SJSA1 (cell line): ENCODE data around the gene CNIH2. TPM values are rescaled to one million over a fixed set of nuclear protein-coding genes. Genes with fewer than 3 reads are reported as not detected.
A peak's percentile ranks its signal among the peaks of the same experiment; 100 is the strongest.
"Not testable (repeated sequence)": the region's sequence is repeated elsewhere in the genome, so short reads cannot be mapped to it uniquely, and the experiment has no call there.

Source experiments
- DNase-seq, 2 experiments: peaks; one replicate each; pipeline ENCODE4 v3.0.0-alpha.2; 2015 to 2020; ENCODE audit warnings: low spot score in 2 of 2, low read depth in 1 of 2
- H3K27ac ChIP-seq: fragments of 250-450 bp; sonication (Bioruptor Pico); 2 replicates; pipeline ENCODE4 v1.5.1; 2020; ENCODE audit warnings: mild to moderate bottlenecking, moderate library complexity
- H3K27me3 ChIP-seq: fragments of 250-450 bp; sonication (Bioruptor Pico); replicated peaks from 2 replicates; pipeline ENCODE4 v1.5.1; 2020; ENCODE audit warnings: mild to moderate bottlenecking, moderate library complexity
- H3K36me3 ChIP-seq: fragments of 250-450 bp; sonication (Bioruptor Pico); 2 replicates; pipeline ENCODE4 v1.5.1; 2020; ENCODE audit warnings: mild to moderate bottlenecking
- H3K4me1 ChIP-seq: fragments of 250-450 bp; sonication (Bioruptor Pico); replicated peaks from 2 replicates; pipeline ENCODE4 v1.6.1; 2021; ENCODE audit warnings: mild to moderate bottlenecking
- H3K4me3 ChIP-seq: fragments of 250-450 bp; sonication (Bioruptor Pico); 2 replicates; pipeline ENCODE4 v1.5.1; 2020; ENCODE audit warnings: mild to moderate bottlenecking
- H3K9me3 ChIP-seq: fragments of 250-450 bp; sonication (Bioruptor Pico); replicated peaks from 2 replicates; pipeline ENCODE4 v1.5.1; 2020; ENCODE audit warnings: mild to moderate bottlenecking
- total RNA-seq: library from RNA; depleted of rRNA; stranded (reverse); fragments of >200 nt; shearing (Covaris generic); gene quantifications from 2 replicates; pipeline ENCODE4 v1.2.3, GENCODE V29; 2014

CNIH2 gene
- total RNA-seq, 1 experiment from 2014 or later: 2.8 TPM

DNA sequence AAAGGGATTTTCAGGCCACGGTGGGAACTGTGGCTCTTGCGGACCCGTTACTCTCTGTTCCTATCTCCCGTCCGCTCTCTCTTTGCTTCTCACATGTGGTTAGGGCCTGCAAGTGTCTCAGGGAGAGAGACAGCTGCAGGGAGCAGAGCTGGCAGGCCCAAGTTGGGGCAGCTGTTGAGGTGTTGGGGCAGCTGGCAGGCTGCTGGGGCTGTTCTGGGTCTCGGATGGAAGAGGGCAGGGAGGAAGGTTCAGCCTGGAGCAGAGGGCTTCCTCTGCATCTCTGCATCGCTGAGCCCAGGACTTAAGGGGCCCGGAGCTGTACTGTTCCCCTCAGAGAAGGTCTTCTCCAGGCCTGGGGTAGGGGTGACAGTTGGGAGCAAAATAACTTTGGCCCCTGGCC is 2.6 kb upstream of the CNIH2 start:
- no peak overlapping the region for H3K27ac ChIP-seq
- no peak overlapping the region for H3K4me3 ChIP-seq
- H3K9me3 ChIP-seq: no peaks in the 10 kb centered on the region
- no peaks in the 10 kb centered on the region for H3K27me3 ChIP-seq
- no peak for DNase-seq
- H3K36me3 ChIP-seq: peaks cover 72% of the 10 kb centered on the region
- peaks cover 12% of the 10 kb centered on the region for H3K4me1 ChIP-seq

DNA sequence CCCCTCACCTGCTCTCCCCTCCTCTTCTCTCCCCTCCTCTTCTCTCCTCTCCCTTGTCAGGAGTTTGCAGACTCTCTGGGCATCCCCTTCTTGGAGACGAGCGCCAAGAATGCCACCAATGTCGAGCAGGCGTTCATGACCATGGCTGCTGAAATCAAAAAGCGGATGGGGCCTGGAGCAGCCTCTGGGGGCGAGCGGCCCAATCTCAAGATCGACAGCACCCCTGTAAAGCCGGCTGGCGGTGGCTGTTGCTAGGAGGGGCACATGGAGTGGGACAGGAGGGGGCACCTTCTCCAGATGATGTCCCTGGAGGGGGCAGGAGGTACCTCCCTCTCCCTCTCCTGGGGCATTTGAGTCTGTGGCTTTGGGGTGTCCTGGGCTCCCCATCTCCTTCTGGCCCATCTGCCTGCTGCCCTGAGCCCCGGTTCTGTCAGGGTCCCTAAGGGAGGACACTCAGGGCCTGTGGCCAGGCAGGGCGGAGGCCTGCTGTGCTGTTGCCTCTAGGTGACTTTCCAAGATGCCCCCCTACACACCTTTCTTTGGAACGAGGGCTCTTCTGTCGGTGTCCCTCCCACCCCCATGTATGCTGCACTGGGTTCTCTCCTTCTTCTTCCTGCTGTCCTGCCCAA is 1.9 kb upstream of the CNIH2 start:
- H3K36me3 ChIP-seq: peaks cover 65% of the 10 kb centered on the region
- H3K27me3 ChIP-seq: no peaks in the 10 kb centered on the region
- H3K4me3 ChIP-seq: no peak overlapping the region
- H3K9me3 ChIP-seq: no peaks in the 10 kb centered on the region
- no peak overlapping the region for H3K27ac ChIP-seq
- no peak for DNase-seq
- H3K4me1 ChIP-seq: peaks cover 19% of the 10 kb centered on the region

GRCh38 chr11:66276619-66277018 is 1.4 kb upstream of the CNIH2 start:
- not testable (repeated sequence) for H3K4me3 ChIP-seq, DNase-seq, H3K9me3 ChIP-seq, H3K27ac ChIP-seq, H3K27me3 ChIP-seq
- Histone ChIP-seq H3K4me1 (peaks cover 23% of the 10 kb centered on the region), H3K36me3 (peaks cover 64% of the 10 kb centered on the region)

DNA sequence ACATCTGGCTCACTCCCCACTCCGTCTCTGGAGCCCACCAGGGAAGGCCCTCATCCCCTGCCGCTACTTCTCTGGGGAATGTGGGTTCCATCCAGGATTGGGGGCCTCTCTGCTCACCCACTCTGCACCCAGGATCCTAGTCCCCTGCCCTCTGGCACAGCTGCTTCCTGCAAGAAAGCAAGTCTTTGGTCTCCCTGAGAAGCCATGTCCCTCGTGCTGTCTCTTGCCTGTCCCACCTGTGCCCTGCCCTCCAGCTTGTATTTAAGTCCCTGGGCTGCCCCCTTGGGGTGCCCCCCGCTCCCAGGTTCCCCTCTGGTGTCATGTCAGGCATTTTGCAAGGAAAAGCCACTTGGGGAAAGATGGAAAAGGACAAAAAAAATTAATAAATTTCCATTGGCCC is 911 bp upstream of the CNIH2 start:
- not testable (repeated sequence) for H3K4me3 ChIP-seq, H3K27ac ChIP-seq, H3K9me3 ChIP-seq, DNase-seq, H3K27me3 ChIP-seq
- Histone ChIP-seq H3K36me3 (peaks cover 59% of the 10 kb centered on the region), H3K4me1 (peaks cover 23% of the 10 kb centered on the region)

- Histone ChIP-seq H3K9me3 (no peaks in the 10 kb centered on the region), H3K4me1 (peaks cover 28% of the 10 kb centered on the region), H3K4me3 (peak overlapping the region; percentile 27), H3K27ac (no peak overlapping the region), H3K27me3 (no peaks in the 10 kb centered on the region), H3K36me3 (peaks cover 54% of the 10 kb centered on the region)
- no peak for DNase-seq
Observed at GRCh38 chr11:66278363-66279091, 552 bp downstream of the CNIH2 start.

- DNase-seq: no peak
- Histone ChIP-seq H3K27ac (no peak overlapping the region), H3K36me3 (peaks cover 50% of the 10 kb centered on the region), H3K27me3 (no peaks in the 10 kb centered on the region), H3K4me1 (peaks cover 28% of the 10 kb centered on the region), H3K9me3 (no peaks in the 10 kb centered on the region), H3K4me3 (no peak overlapping the region)
Observed at GRCh38 chr11:66279092-66279734, 1.2 kb downstream of the CNIH2 start.

DNA sequence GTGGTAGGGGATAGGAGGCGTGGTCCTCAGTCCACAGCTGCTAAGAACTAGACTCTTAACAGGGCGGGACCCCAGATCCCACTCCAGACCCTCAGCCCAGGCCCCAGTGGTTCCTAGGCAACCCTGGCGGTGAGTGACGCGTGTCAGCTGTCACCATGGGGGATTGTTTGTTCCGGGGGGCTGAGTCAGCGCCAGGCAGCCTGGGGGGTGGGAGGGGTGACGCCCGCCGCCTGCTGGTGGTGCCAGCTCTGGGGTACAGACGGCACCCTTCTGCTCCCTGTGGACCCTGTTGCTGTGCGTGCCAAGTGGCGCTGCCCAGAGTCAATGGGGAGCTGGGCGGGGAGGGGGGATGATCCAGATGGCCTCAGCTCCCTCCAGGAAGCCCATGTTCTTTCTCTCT is 2.5 kb downstream of the CNIH2 start:
- no peaks in the 10 kb centered on the region for H3K9me3 ChIP-seq
- DNase-seq: no peak
- H3K27ac ChIP-seq: no peak overlapping the region
- peaks cover 52% of the 10 kb centered on the region for H3K36me3 ChIP-seq
- H3K27me3 ChIP-seq: no peaks in the 10 kb centered on the region
- no peak overlapping the region for H3K4me3 ChIP-seq
- H3K4me1 ChIP-seq: peaks cover 28% of the 10 kb centered on the region

GRCh38 chr11:66281001-66281400 is 3.0 kb downstream of the CNIH2 start:
- DNase-seq: no peak
- peaks cover 28% of the 10 kb centered on the region for H3K4me1 ChIP-seq
- peaks cover 50% of the 10 kb centered on the region for H3K36me3 ChIP-seq
- no peaks in the 10 kb centered on the region for H3K27me3 ChIP-seq
- no peak overlapping the region for H3K4me3 ChIP-seq
- no peak overlapping the region for H3K27ac ChIP-seq
- H3K9me3 ChIP-seq: no peaks in the 10 kb centered on the region

GRCh38 chr11:66281776-66282467 is 3.9 kb downstream of the CNIH2 start:
- Histone ChIP-seq H3K4me1 (peaks cover 28% of the 10 kb centered on the region), H3K4me3 (no peak overlapping the region), H3K27me3 (no peaks in the 10 kb centered on the region), H3K27ac (no peak overlapping the region), H3K36me3 (peaks cover 53% of the 10 kb centered on the region), H3K9me3 (no peaks in the 10 kb centered on the region)
- no peak for DNase-seq

DNA sequence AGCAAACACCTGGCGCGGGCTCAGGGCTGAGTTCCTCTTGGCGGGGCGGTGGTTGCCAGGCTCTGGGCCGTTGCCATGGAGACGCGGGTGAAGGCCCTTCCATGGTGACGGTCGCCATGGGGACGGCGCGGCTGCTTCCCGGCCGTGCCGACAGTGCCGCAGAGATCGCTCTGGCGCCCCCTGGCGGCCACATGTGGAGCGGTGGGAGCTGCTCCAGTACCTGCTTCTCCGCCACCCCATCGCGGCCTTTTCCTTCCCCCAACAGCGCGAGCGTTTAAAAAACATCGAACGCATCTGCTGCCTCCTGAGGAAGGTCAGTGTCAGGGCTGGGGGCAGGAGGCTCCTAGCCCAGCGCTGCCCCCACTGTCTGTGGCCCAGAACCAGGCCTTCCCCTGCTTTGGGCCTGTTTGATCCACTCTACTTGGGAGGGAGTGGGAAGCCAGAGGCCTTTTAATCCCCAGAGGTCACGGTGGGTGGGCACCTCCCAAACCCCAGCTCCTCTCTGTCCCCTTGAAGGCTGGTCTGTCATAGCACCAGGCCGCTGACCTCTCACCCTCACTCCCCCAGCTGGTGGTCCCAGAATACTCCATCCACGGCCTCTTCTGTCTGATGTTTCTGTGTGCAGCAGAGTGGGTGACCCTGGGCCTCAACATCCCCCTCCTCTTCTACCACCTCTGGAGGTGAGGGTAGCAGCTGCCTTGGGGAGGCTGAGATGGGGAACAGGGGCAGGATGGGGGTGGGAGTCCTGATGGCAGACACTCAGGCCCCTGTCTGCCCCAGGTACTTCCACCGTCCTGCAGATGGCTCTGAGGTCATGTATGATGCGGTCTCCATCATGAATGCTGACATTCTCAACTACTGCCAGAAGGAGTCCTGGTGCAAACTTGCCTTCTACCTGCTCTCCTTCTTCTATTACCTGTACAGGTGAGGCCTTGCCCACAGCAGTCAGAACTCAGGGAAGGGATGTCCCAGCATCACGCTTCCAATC is 4.8 kb downstream of the CNIH2 start:
- peaks cover 27% of the 10 kb centered on the region for H3K4me1 ChIP-seq
- no peak overlapping the region for H3K4me3 ChIP-seq
- H3K9me3 ChIP-seq: no peaks in the 10 kb centered on the region
- DNase-seq: peak; percentile 92 to 100
- H3K27ac ChIP-seq: no peak overlapping the region
- H3K27me3 ChIP-seq: no peaks in the 10 kb centered on the region
- peaks cover 50% of the 10 kb centered on the region for H3K36me3 ChIP-seq

GRCh38 chr11:66283461-66284105 is 5.6 kb downstream of the CNIH2 start:
- no peak overlapping the region for H3K4me3 ChIP-seq
- peaks cover 29% of the 10 kb centered on the region for H3K4me1 ChIP-seq
- DNase-seq: no peak

GRCh38 chr11:66284526-66285078 is 6.6 kb downstream of the CNIH2 start:
- no peak for DNase-seq
- Histone ChIP-seq H3K4me3 (no peak overlapping the region), H3K27me3 (no peaks in the 10 kb centered on the region), H3K9me3 (no peaks in the 10 kb centered on the region), H3K27ac (no peak overlapping the region), H3K4me1 (peaks cover 32% of the 10 kb centered on the region), H3K36me3 (peaks cover 59% of the 10 kb centered on the region)

More at GRCh38 chr11:66283461-66284105, 5.6 kb downstream of the CNIH2 start:
- peaks cover 56% of the 10 kb centered on the region for H3K36me3 ChIP-seq
- H3K27me3 ChIP-seq: no peaks in the 10 kb centered on the region
- H3K9me3 ChIP-seq: no peaks in the 10 kb centered on the region
- H3K27ac ChIP-seq: no peak overlapping the region
